ENCODE data around the gene PSME3IP1.

- TF ChIP-seq, protein P1, sequence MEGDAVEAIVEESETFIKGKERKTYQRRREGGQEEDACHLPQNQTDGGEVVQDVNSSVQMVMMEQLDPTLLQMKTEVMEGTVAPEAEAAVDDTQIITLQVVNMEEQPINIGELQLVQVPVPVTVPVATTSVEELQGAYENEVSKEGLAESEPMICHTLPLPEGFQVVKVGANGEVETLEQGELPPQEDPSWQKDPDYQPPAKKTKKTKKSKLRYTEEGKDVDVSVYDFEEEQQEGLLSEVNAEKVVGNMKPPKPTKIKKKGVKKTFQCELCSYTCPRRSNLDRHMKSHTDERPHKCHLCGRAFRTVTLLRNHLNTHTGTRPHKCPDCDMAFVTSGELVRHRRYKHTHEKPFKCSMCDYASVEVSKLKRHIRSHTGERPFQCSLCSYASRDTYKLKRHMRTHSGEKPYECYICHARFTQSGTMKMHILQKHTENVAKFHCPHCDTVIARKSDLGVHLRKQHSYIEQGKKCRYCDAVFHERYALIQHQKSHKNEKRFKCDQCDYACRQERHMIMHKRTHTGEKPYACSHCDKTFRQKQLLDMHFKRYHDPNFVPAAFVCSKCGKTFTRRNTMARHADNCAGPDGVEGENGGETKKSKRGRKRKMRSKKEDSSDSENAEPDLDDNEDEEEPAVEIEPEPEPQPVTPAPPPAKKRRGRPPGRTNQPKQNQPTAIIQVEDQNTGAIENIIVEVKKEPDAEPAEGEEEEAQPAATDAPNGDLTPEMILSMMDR (conservative IDR thresholded peaks at IDR 0.05 in 1 of 2, IDR thresholded peaks at IDR 0.05 in 1 of 2; ENCODE audit: extremely low read depth in 1 of 2, insufficient read depth in 1 of 2, low read depth in 1 of 2, low read length in 2 of 2), result no peak
- TF ChIP-seq EZH2 (IDR thresholded peaks at IDR 0.05; ENCODE audit: borderline replicate concordance, low read length), result no peak
These were observed 28.3 kb downstream of the PSME3IP1 start for GRCh38 chr16:57157533-57157932.
